Measurements from ENCODE around the gene REXO1.
"Not testable (repeated sequence)": the region's sequence is repeated elsewhere in the genome, so short reads cannot be mapped to it uniquely, and the experiment has no call there.

Gene REXO1, protein sequence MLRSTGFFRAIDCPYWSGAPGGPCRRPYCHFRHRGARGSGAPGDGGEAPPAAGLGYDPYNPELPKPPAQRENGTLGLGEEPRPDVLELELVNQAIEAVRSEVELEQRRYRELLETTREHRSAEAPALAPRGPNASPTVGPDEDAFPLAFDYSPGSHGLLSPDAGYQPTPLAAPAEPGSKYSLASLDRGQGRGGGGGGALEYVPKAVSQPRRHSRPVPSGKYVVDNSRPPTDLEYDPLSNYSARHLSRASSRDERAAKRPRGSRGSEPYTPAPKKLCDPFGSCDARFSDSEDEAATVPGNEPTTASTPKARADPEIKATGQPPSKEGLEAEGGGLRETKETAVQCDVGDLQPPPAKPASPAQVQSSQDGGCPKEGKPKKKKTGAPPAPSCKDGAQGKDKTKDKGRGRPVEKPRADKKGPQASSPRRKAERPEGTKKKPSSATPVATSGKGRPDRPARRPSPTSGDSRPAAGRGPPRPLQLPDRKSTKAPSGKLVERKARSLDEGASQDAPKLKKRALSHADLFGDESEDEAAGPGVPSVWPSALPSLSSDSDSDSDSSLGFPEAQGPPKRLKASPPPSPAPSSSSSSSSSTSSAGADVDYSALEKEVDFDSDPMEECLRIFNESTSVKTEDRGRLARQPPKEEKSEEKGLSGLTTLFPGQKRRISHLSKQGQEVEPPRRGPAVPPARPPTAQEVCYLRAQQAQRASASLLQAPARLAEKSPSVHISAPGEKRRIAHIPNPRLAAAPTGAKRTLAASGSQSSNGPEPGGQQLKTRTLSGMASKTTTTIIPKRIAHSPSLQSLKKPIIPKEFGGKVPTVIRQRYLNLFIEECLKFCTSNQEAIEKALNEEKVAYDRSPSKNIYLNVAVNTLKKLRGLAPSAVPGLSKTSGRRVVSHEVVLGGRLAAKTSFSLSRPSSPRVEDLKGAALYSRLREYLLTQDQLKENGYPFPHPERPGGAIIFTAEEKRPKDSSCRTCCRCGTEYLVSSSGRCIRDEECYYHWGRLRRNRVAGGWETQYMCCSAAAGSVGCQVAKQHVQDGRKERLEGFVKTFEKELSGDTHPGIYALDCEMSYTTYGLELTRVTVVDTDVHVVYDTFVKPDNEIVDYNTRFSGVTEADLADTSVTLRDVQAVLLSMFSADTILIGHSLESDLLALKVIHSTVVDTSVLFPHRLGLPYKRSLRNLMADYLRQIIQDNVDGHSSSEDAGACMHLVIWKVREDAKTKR

DNA sequence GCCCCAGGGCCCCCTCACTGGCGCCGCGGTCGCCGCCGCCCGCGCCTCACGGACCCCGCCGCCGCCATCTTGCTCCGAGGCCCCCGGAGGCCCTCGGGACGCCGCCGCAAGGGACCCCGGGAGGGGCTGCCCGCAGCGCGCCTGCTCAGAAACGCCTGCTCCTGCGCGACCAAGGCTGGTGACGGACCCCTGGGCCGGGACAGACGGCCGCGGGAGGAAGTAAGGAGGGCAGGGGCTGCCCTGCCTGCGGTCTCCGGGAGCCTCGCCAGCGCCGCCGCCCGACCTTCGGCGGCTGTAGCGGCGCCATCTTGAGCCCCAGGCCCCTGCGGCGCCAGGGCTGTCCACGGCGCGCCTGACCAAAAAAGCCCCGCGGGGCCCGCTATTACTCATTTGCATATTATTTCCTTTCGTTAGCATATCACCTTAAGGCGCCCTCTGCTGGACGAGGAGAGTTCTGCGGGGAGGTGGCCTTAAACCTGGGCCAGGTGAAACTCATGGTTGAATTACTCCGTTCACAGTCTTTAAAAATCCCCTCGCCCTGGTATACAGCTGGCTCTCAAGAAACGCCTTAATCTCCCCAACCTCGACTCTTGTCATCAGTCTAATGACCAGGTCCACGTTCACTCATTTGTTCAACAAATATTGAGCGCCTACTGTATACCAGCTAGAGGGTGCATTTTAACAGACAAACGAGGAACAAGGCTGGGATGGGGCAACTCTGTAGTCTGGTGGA, at the start of gene REXO1:
Gene REXO1, minus strand, starts transcription at position 85 of the 733 bp plus-strand sequence. CDS start 125 bp downstream, outside the sequence.
- Histone ChIP-seq H3K36me3 (ENCODE audit: control insufficient read depth, insufficient read depth, low read length) (no peaks in the 10 kb centered on the region), H3K4me3 (ENCODE audit: low read length) (peak within 1 kb of the TSS; percentile 92), H3K27ac (ENCODE audit: low read depth, low read length) (peak within 1 kb of the TSS; percentile 99), H3K9ac (ENCODE audit: low read length) (peak within 1 kb of the TSS; percentile 71), H3K27me3 (ENCODE audit: control insufficient read depth, insufficient read depth, low read length) (no peaks in the 10 kb centered on the region), H3K4me1 (ENCODE audit: control insufficient read depth, insufficient read depth, low read length) (peaks cover 13% of the 10 kb centered on the region)

DNA sequence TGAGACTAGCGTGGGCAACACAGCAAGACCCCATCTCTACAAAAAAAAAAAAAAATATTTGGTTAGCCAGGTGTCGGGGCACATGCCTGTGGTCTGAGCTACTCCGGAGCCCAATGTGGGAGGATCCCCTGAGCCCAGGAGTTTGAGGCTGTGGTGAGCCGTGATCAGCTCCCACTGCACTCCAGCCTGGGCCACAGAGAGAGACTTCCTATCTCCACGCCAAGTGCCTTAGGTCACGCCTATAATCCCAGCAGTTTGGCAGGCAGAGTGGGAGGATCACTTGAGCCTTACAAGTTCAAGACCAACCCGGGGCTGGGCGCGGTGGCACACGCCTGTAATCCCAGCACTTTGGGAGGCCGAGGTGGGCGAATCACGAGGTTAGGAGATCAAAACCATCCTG, 48.2 kb upstream of the REXO1 start:
- Histone ChIP-seq H3K27ac (ENCODE audit: low read depth, low read length) (no peak overlapping the region), H3K9ac (ENCODE audit: low read length) (no peak overlapping the region), H3K4me3 (ENCODE audit: low read length) (no peak overlapping the region), H3K36me3 (ENCODE audit: control insufficient read depth, insufficient read depth, low read length) (no peaks in the 10 kb centered on the region), H3K4me1 (ENCODE audit: control insufficient read depth, insufficient read depth, low read length) (no peaks in the 10 kb centered on the region), H3K27me3 (ENCODE audit: control insufficient read depth, insufficient read depth, low read length) (no peaks in the 10 kb centered on the region)

GRCh38 chr19:1893791-1894190, 45.5 kb upstream of the REXO1 start:
- Histone ChIP-seq H3K36me3 (ENCODE audit: control insufficient read depth, insufficient read depth, low read length) (no peaks in the 10 kb centered on the region), H3K27ac (ENCODE audit: low read depth, low read length) (no peak overlapping the region), H3K4me1 (ENCODE audit: control insufficient read depth, insufficient read depth, low read length) (no peaks in the 10 kb centered on the region), H3K4me3 (ENCODE audit: low read length) (no peak overlapping the region), H3K9ac (ENCODE audit: low read length) (no peak overlapping the region), H3K27me3 (ENCODE audit: control insufficient read depth, insufficient read depth, low read length) (no peaks in the 10 kb centered on the region)

GRCh38 chr19:1889907-1890306, 41.6 kb upstream of the REXO1 start:
- H3K4me3 ChIP-seq (ENCODE audit: low read length) = no peak overlapping the region
- no peak overlapping the region for H3K27ac ChIP-seq (ENCODE audit: low read depth, low read length)
- H3K4me1 ChIP-seq (ENCODE audit: control insufficient read depth, insufficient read depth, low read length) = no peaks in the 10 kb centered on the region
- H3K27me3 ChIP-seq (ENCODE audit: control insufficient read depth, insufficient read depth, low read length) = no peaks in the 10 kb centered on the region
- H3K36me3 ChIP-seq (ENCODE audit: control insufficient read depth, insufficient read depth, low read length) = no peaks in the 10 kb centered on the region
- no peak overlapping the region for H3K9ac ChIP-seq (ENCODE audit: low read length)

DNA sequence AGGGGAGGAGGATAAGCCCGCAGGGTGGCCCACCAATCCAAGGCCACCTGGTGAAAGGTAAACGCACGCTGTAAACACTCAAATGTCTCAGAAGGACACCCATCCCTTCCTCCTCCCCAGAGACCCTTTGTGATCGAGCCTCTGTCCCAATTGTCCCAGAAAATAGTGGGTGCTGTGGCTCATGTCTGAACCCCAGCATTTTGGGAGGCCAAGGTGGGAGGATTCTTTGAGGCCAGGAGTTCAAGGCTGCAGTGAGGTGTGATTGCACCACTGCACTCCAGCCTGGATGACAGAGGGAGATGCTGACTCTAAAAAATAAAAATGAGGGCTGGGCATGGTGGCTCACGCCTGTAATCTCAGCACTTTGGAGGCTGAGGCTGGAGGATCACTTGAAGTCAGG, 40.1 kb upstream of the REXO1 start:
- H3K4me3 ChIP-seq (ENCODE audit: low read length) = no peak overlapping the region
- H3K27ac ChIP-seq (ENCODE audit: low read depth, low read length) = no peak overlapping the region
- no peak overlapping the region for H3K9ac ChIP-seq (ENCODE audit: low read length)
- no peaks in the 10 kb centered on the region for H3K27me3 ChIP-seq (ENCODE audit: control insufficient read depth, insufficient read depth, low read length)
- H3K36me3 ChIP-seq (ENCODE audit: control insufficient read depth, insufficient read depth, low read length) = no peaks in the 10 kb centered on the region
- peaks cover 12% of the 10 kb centered on the region for H3K4me1 ChIP-seq (ENCODE audit: control insufficient read depth, insufficient read depth, low read length)

GRCh38 chr19:1886360-1886759, 38.1 kb upstream of the REXO1 start:
- H3K36me3 ChIP-seq (ENCODE audit: control insufficient read depth, insufficient read depth, low read length); H3K9ac ChIP-seq (ENCODE audit: low read length); H3K4me3 ChIP-seq (ENCODE audit: low read length); H3K27ac ChIP-seq (ENCODE audit: low read depth, low read length); H3K27me3 ChIP-seq (ENCODE audit: control insufficient read depth, insufficient read depth, low read length): not testable (repeated sequence)
- peaks cover 21% of the 10 kb centered on the region for H3K4me1 ChIP-seq (ENCODE audit: control insufficient read depth, insufficient read depth, low read length)

- H3K36me3 ChIP-seq (ENCODE audit: control insufficient read depth, insufficient read depth, low read length); H3K27me3 ChIP-seq (ENCODE audit: control insufficient read depth, insufficient read depth, low read length): not testable (repeated sequence)
- peak within 1 kb of the TSS; percentile 92 for H3K4me3 ChIP-seq (ENCODE audit: low read length)
- H3K4me1 ChIP-seq (ENCODE audit: control insufficient read depth, insufficient read depth, low read length) = peaks cover 21% of the 10 kb centered on the region
- H3K27ac ChIP-seq (ENCODE audit: low read depth, low read length) = peak within 1 kb of the TSS; percentile 56
- peak within 1 kb of the TSS; percentile 74 for H3K9ac ChIP-seq (ENCODE audit: low read length)
These were observed 37.3 kb upstream of the REXO1 start, which contains the start of gene ABHD17A for GRCh38 chr19:1885398-1886119. Gene ABHD17A, minus strand, starts transcription at chr19:1885496. Its CDS starts 3,930 bp downstream, at chr19:1881566.

DNA sequence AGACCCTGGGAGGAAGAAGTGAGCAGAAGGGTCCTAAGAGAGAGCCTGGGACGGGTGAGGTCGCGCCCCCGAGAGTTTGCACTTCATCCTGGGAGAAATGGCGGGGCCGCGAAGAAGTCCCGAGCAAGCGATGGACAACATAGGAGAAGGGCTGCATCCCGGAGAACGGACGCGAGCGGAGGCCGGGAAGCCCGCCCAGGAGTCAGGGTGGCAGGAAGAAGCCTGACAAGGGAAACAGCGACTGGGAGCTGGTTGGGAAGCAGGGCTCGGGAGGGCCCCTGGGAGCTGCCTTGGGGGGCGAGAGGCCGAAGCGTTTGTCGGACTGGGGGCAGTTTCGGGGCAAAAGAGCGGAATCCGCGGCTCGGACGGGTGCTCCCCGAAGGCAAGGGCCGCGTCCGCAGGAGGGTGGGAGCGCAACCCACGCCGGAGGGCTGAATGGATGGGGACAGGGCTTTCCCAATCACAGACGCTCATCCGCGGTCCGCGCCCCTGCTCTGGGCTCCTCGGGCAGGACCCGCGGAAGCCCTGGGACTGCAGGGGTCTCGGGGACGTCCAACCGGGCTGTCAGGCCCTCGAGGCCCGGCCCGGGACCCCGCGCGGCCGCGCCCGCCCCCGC, 36.5 kb upstream of the REXO1 start:
- Histone ChIP-seq H3K36me3 (ENCODE audit: control insufficient read depth, insufficient read depth, low read length) (peaks cover 10% of the 10 kb centered on the region), H3K4me1 (ENCODE audit: control insufficient read depth, insufficient read depth, low read length) (peaks cover 21% of the 10 kb centered on the region), H3K4me3 (ENCODE audit: low read length) (peak overlapping the region; percentile 92), H3K27me3 (ENCODE audit: control insufficient read depth, insufficient read depth, low read length) (no peaks in the 10 kb centered on the region), H3K9ac (ENCODE audit: low read length) (peak overlapping the region; percentile 74), H3K27ac (ENCODE audit: low read depth, low read length) (peak overlapping the region; percentile 56)

DNA sequence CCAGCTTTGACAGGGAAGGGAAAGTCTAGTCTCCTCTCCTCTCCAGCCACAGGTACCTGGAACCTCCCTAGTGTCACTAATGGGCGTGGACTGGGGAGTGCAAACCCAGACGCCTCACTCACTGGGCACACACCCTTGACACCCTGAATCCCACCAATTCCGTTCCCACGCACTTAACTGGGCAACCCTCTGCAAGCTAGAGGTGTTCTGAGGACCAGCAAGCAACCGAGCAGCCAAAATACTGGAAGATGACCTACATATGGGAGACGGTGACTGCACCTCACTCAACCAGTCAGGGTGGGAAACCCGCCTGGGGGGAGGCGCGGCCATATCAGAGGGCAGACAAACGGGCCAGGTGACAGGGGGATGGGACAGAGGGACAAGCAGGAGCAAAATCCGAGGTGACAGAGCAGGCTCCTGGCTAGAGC, 36.0 kb upstream of the REXO1 start:
- Histone ChIP-seq H3K27ac (ENCODE audit: low read depth, low read length) (no peak overlapping the region), H3K9ac (ENCODE audit: low read length) (peak overlapping the region; percentile 74), H3K4me3 (ENCODE audit: low read length) (peak overlapping the region; percentile 92), H3K36me3 (ENCODE audit: control insufficient read depth, insufficient read depth, low read length) (peaks cover 10% of the 10 kb centered on the region), H3K4me1 (ENCODE audit: control insufficient read depth, insufficient read depth, low read length) (peaks cover 21% of the 10 kb centered on the region), H3K27me3 (ENCODE audit: control insufficient read depth, insufficient read depth, low read length) (no peaks in the 10 kb centered on the region)

GRCh38 chr19:1883784-1884183, 35.5 kb upstream of the REXO1 start:
- Histone ChIP-seq H3K9ac (ENCODE audit: low read length) (peak overlapping the region; percentile 10), H3K27ac (ENCODE audit: low read depth, low read length) (no peak overlapping the region), H3K4me1 (ENCODE audit: control insufficient read depth, insufficient read depth, low read length) (peaks cover 21% of the 10 kb centered on the region), H3K36me3 (ENCODE audit: control insufficient read depth, insufficient read depth, low read length) (peaks cover 10% of the 10 kb centered on the region), H3K4me3 (ENCODE audit: low read length) (peak overlapping the region; percentile 92), H3K27me3 (ENCODE audit: control insufficient read depth, insufficient read depth, low read length) (no peaks in the 10 kb centered on the region)

Data from rectal smooth muscle tissue (tissue), 1 donor.